GM08714 (cell line): ENCODE results near the gene PRSS56.

Experiments
- H3K4me3 ChIP-seq: fragments of 200-500 bp; sonication (Bioruptor generic); 2 replicates; pipeline ENCODE4 v1.5.1; 2014; ENCODE audit warnings: mild to moderate bottlenecking, low read length, inconsistent platforms
- ZNF274 ChIP-seq: IDR thresholded peaks from 2 replicates; pipeline ENCODE4 v1.6.1; 2012; ENCODE audit warnings: mild to moderate bottlenecking, low read depth, low read length

PRSS56 gene

DNA sequence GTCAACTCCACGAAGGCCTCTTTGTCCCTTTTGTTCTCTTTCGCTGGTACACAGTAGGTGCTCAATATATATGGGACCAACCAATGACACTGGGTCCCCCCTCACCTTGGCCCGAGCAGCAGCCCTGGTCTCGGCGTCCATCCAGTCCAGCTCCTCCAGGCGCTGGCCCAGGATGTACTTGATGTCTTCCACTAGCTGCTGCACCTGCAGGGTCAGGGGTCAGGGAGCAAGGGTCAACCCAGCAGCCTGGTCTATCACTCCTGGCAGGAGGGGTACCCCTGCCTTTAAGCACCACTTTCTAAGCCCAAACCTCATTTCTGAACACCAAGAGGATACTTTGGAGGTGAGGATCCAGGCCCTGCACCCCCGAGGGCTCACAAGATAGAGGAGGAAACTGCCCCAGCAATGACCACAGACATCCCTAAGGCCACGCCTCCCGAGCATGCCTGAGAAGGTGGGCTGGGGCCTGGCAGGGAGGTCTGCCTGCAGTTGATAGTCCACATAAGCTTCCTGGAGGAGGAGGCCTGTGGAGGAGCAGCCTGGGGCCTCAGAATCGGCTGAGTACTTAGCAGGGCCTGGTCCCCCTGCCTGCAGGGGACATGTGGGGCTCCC, 36.8 kb upstream of the PRSS56 start:
- TF ChIP-seq ZNF274 = no peak
- H3K4me3 ChIP-seq = no peak overlapping the region

GRCh38 chr2:232483923-232484627, 36.1 kb upstream of the PRSS56 start:
- no peak for TF ChIP-seq ZNF274
- H3K4me3 ChIP-seq = no peak overlapping the region

GRCh38 chr2:232484628-232485347, 35.4 kb upstream of the PRSS56 start:
- no peak overlapping the region for H3K4me3 ChIP-seq
- no peak for TF ChIP-seq ZNF274

DNA sequence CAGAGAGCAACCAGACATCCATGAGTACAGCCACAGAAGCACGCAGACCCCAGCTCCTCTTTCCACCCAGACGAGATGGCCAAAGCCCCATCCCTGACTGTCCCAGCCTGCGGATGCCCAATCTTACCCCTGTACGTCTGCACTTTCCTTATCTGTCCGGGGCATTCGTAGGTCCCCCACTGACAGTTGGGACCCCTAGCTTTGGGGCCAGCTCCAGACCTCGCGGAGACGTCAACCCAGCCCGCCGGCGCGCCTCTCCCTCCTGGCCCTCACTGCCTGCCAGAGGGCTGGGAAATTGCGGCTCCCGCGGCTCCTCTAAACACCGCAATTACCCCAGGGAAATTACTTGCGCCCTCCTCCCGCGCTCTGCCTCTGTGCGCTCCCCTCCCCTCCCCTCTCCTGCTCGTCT, 34.8 kb upstream of the PRSS56 start:
- TF ChIP-seq ZNF274 = no peak

DNA sequence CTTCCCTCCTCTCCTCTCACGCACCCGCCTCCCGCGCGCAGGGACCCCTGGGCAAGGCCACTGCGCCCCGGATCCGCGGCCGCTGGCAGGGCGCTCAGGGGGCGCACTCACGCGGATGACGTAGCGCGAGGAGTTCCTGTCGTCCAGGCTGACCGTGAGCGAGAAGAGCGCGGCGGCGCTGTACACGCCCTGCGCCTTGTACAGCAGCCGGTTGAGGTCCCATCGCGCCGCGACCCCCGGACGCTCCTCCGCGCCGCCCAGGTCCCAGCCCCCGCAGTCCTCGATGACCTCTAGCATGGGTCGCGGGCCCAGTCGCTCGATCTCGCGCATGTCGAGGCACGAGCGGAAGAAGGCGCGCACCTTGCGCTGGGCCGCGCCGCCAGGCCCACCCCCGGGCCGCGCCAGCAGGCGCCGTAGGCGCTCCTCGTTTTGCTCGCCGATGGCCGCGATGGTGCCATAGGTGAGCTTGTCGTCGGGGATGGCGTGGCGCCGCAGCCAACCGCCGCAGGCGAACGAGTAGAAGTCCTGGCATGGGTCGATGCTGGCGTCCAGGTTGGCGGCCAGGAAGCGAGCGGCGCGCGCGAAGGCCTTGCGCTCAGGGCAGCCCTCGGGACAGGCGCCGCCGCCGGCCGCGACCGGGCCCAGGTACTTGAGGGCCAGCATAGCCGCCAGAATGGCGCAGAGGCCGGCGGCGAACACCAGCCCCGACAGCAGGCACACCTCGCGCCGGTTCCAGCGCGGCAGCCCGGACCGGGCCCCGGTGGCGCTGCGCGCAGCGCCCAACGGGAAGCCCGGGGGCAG, 34.2 kb upstream of the PRSS56 start:
- no peak for TF ChIP-seq ZNF274
- no peak overlapping the region for H3K4me3 ChIP-seq

More for the DNA sequence above, 34.8 kb upstream of the PRSS56 start:
- no peak overlapping the region for H3K4me3 ChIP-seq

DNA sequence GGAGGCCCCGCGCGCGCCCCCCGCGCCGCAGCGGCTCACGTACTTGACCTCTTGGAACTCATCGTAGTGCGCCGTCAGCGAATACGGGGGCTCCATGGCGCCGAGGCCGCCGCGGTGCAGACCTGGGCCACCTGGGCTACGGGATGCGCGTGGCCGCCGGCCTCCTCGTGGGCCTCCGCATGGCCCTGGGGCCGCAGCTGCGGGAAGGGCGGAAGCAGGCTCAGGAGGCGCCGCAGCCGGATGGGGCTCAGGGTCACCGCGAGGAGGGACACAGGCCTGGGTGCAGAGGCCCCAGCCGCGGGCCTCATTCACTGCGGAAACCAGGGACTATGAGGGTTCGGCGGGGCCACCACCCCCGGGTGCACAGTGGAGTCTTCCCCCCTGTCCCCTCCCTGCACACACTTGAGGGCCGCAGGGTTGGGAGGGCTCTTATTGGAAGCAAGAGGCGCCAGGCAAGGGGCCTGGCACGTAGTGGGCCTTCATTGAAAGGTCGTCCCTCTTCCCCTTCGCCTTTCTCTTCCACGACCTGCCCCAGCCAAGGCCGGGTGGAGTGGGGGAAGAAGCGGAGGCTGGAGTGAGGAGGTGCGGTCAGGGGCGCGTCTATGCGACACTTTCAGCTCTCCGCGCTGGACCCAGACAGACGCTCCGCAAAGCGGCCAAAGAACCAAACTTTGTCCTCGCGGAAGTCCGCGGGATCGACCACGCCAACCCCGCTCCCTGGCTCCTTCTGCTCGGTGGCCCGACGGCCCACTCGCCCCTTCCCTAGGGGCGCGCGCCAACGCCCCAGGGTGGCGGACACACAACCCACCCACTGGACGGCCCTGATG, 33.4 kb upstream of the PRSS56 start:
- no peak for TF ChIP-seq ZNF274
- H3K4me3 ChIP-seq = no peak overlapping the region

DNA sequence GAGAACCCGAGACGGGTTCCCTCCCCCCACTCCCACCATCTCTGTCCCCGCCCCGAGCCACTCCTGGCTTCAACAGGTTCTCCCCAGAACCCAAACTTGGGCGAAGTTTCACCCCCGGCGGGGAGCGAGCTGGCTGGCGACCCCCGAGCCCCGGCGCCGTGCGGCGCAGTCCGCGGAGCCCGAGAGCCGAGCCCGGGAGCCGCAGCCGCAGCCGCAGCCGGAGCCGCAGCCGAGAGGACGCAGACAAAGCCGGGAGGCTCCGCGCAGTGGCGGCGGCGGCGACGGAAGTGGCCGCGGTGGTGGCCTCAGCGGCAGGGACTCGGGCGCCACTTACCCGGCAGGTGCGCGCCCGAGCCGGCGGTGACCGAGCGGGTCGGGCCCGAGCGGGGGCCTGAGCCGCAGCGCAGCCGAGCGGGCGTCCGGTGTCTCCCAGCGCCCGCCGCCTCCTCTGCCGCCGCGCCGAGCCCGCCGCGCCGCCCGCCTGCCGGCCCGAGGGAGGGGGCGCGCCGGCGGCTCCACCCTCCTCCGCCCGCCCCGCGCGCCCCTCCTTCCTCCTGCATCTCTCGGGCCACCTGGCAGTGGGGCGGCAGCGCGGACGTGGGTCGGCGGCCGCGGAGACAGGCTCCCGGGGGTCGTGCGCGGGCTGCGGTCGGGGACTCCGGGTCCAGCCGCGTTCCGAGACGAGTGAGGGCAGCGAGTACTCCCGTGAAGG, 32.6 kb upstream of the PRSS56 start, which contains the start of gene ECEL1:
Gene ECEL1, minus strand, starts transcription at position 450 of the 712 bp plus-strand sequence. CDS start 1,181 bp downstream, outside the sequence.
- no peak within 1 kb of the TSS for H3K4me3 ChIP-seq
- TF ChIP-seq ZNF274 = no peak

GRCh38 chr2:232488097-232488711, 32.0 kb upstream of the PRSS56 start:
- no peak for TF ChIP-seq ZNF274

DNA sequence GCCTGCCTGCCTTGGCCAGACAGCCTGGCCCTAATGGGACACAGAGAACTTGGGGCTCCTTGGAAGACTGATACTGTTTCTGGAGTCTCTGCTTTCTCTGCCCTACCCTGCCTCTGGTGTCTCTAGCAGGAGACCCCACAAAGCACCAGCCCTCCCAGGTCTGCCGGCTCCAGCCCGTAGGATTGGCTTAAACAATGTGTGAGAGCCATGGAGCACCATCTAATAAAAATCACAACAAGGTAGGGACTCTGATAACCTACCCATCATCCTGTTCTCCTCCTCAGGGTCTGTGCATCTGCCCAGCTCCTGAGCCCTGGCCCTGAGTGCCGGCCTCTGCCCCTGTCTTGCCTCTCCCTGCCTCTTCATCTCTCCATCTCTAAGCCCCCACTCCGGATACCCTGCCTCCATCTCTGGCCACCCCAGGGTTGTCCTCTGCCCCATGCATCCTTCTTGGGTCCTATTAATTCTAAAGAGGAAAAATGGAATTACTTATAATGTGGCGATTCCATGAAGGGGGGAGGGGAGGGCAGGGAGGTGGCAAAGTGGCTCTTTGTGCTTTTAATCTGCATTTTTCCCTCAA, 31.4 kb upstream of the PRSS56 start:
- no peak overlapping the region for H3K4me3 ChIP-seq
- no peak for TF ChIP-seq ZNF274

More at GRCh38 chr2:232488097-232488711, 32.0 kb upstream of the PRSS56 start:
- no peak overlapping the region for H3K4me3 ChIP-seq

- no peak overlapping the region for H3K4me3 ChIP-seq
- TF ChIP-seq ZNF274 = no peak
Measured at GRCh38 chr2:232489516-232490220, 30.5 kb upstream of the PRSS56 start.

DNA sequence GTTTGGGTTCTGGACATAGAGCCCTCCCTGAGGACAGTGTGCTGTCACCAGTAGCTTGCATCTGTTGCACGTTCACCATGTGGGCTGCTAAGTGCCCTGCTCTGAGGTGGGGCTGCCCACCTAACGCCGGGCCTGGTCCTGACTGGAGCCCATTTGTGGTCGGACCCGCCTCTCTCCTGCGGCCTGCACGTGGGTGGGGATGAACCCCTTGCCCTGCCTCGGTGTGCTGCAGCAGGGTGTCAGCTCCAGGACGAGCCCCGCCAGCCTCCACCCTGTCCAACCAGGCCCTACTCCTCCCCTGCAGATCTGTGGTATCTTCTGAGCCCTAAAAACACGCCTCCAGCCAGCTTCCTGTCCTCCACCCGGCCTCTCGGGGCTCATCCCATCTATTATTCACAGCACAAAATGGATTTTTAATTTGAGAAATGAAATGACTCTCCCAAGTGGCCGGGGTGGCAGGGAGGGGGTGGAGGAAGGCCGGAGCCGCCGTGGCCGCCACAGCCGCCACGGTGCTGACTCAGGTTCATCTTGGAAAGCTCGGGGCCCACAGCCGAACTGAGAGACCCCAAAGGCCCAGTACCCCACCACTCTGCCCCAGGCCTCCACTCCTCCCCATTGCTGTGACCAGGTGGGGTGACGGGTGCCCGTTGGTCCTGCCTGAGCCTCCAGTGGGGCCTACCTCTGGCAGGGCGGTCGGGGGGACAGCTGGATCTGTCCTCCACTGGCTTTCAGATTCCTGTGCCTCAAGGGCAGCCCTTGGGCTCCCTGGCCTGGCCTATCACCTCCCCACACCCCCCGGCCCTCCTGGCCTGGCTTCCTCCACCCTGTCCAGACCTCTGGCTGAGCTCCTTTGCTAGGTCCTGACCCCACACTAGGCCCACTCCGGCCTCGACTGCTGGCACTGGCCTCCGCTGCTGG, 29.7 kb upstream of the PRSS56 start:
- no peak overlapping the region for H3K4me3 ChIP-seq
- TF ChIP-seq ZNF274 = no peak
